ENCODE data around the gene HNRNPA1.

DNA sequence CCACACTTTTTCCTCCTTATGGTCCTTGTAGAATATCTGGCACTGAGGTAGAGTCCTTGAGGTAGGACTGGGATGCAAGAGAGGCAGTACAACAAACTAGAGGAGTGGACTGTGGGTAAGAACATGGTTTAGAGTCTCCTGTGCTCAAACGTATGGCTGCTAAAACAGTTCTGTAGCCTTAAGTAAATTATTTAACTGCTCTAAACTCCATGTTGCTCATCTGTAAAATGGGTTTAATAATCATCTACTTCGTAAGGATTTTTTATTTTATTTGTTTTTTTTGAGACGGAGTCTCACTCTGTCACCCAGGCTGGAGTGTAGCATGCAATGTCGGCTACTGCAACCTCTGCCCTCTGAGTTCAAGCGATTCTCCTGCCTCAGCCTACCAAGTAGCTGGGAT lies 40.8 kb downstream of the HNRNPA1 start:
- TF ChIP-seq, protein P1, sequence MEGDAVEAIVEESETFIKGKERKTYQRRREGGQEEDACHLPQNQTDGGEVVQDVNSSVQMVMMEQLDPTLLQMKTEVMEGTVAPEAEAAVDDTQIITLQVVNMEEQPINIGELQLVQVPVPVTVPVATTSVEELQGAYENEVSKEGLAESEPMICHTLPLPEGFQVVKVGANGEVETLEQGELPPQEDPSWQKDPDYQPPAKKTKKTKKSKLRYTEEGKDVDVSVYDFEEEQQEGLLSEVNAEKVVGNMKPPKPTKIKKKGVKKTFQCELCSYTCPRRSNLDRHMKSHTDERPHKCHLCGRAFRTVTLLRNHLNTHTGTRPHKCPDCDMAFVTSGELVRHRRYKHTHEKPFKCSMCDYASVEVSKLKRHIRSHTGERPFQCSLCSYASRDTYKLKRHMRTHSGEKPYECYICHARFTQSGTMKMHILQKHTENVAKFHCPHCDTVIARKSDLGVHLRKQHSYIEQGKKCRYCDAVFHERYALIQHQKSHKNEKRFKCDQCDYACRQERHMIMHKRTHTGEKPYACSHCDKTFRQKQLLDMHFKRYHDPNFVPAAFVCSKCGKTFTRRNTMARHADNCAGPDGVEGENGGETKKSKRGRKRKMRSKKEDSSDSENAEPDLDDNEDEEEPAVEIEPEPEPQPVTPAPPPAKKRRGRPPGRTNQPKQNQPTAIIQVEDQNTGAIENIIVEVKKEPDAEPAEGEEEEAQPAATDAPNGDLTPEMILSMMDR (IDR thresholded peaks at IDR 0.05) = no peak
- no peak for TF ChIP-seq POLR2A (IDR thresholded peaks at IDR 0.05)
